Measurements from ENCODE around the gene ZFP90.

DNA sequence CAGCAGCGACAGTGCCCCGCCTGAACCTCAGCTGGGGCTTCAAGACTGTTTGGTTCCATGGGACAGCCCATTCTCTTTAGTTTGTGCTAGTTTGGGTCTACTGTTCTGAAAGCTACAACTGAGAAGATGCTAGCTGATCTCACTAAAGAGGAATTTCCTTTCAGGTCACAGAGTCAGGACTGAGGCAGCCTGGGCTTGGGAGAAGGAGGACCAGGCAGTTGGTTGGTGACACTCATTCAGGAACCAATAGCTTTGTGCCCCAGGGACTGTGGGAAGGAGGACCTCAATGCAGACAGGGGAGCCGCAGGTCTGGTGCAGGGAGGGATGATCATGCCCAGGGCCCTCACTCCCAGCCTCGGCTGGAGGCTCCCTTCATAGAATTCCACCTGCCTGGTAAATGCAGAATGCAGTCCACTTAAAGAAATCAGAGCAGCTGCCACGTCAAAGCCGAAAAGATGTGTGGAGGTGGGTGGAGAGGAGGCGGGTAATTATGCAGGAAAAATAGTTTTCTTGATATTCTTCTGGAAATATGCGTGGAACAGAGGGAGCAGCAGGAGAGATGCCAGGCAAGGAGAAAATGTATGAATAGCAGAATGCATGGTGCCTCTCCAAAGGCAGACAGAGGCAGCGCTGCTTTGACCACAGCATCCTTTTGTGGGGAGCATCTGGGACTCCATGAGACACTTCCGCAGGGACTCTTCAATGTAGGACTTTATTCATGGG is 32.6 kb upstream of the ZFP90 start:
- TF ChIP-seq, protein P1, sequence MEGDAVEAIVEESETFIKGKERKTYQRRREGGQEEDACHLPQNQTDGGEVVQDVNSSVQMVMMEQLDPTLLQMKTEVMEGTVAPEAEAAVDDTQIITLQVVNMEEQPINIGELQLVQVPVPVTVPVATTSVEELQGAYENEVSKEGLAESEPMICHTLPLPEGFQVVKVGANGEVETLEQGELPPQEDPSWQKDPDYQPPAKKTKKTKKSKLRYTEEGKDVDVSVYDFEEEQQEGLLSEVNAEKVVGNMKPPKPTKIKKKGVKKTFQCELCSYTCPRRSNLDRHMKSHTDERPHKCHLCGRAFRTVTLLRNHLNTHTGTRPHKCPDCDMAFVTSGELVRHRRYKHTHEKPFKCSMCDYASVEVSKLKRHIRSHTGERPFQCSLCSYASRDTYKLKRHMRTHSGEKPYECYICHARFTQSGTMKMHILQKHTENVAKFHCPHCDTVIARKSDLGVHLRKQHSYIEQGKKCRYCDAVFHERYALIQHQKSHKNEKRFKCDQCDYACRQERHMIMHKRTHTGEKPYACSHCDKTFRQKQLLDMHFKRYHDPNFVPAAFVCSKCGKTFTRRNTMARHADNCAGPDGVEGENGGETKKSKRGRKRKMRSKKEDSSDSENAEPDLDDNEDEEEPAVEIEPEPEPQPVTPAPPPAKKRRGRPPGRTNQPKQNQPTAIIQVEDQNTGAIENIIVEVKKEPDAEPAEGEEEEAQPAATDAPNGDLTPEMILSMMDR (IDR thresholded peaks at IDR 0.05), result no peak
- TF ChIP-seq EP300 (IDR thresholded peaks at IDR 0.05) (no peak), POLR2A (IDR thresholded peaks at IDR 0.05) (no peak)

Data from ovary (tissue), 3 donors.